HT-29 (cell line): ENCODE results near the gene IYD. TPM values are rescaled to one million over a fixed set of nuclear protein-coding genes. Genes with fewer than 3 reads are reported as not detected.

ENCODE experiments used
- DNase-seq: peaks from one replicate; pipeline ENCODE4 v3.0.0-alpha.2; 2015; ENCODE audit warnings: low spot score
- total RNA-seq: library from RNA; depleted of rRNA; stranded (reverse); fragments of >200 nt; shearing (Covaris generic); gene quantifications from 2 replicates; pipeline ENCODE4 v1.2.3, GENCODE V29; 2014

The IYD gene
- total RNA-seq, 1 experiment from 2014 or later = 0.31 TPM

DNA sequence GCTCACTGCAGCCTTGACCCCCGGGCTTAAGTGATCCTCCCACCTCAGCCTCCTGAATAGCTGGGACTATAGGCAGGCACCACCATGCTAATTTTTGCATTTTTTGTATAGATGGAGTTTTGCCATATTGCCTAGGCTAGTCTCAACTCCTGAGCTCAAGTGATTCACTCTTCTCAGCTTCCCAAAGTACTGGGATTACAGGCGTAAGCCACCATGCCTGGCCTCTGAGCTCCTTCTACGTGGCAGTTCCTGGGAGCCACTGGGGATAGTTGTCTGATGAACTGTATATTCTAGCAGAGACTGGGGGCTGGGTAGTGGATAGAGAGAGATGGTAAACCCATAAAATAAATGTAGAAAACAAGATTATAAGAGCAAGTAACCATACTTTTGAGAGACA lies 26.1 kb downstream of the IYD start:
- no peak for DNase-seq

- peak; percentile 58 for DNase-seq
These were observed 26.7 kb downstream of the IYD start for GRCh38 chr6:150395388-150396009.

GRCh38 chr6:150403458-150404246 lies 34.8 kb downstream of the IYD start:
- DNase-seq = peak; percentile 66

DNA sequence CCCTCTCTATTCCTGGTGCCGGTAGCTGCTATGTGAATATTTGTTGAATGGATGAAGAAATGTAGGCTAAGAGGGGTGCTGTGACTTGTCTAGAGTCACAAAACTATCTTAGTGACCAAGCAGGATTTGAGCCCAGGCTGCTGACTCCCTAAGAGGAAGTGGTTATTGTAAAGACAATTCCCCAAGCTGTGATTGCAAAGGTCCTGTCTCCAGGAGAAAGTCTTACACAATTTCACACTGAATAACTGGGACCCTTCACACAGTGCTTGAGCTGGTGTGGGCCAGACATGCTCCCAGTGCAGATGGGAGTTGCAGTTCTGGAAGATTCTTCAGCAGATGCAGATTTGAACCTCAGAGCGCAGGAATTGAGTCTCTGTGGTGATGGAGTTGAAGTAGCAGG lies 38.1 kb downstream of the IYD start:
- no peak for DNase-seq

DNA sequence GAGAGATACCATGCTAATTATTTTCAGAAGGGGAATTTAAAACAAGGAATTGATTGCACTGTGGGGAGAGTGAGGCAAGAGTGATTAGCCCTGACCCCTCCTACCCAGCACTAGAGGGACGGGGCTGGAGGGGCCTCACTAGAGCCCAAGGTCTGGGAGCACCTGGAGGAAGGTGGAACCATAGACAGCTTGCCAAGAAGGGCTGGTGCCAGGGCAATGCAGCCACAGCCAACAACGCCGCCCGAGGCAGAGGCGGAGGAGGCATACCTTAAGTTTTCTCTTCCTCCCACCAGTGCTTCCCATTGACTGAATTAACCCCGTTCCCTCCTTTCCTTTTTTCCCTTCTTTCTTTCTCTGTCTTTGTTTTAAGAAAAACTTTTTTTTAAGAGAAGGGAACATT lies 40.0 kb downstream of the IYD start:
- peak; percentile 37 for DNase-seq

- DNase-seq = peak; percentile 71
These were observed 40.8 kb downstream of the IYD start for GRCh38 chr6:150409576-150410066.

DNA sequence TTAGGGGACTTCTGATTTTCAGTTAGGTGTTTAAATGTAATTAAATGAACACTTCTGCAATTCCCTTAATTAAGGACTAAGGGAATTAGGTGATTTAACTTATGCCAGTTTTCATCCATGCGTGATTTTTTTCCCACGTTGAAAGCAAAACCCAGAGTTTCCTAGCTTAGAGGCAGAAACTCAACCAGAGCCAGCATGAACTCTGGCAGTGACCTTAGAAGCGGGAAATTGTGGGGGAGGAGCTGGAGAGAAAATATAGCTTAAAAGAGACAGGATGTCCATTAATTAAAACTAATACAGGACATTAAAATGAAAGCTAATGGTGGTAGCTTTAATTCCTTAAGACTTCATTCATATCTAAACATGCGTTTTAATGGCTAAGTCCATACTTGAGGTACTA lies 41.6 kb downstream of the IYD start:
- DNase-seq = no peak

DNA sequence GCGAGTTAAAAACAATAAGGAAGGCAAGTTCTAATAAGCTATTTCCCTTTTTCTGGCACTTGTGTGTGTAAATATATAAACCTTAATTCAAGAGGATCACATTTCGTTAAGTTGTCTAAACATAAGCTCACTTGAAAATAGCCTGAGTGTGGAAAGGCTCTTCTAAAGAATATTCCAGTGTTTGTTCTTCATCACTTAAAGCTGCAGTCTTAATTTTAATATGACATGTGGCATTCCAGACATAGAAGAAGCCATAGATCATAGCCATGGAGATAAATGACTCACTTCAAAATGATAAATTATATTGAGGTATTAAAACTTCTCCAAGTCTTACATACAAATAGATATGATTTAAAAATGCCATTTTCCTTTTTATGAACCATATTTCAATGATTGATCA lies 42.1 kb downstream of the IYD start:
- DNase-seq = no peak

DNA sequence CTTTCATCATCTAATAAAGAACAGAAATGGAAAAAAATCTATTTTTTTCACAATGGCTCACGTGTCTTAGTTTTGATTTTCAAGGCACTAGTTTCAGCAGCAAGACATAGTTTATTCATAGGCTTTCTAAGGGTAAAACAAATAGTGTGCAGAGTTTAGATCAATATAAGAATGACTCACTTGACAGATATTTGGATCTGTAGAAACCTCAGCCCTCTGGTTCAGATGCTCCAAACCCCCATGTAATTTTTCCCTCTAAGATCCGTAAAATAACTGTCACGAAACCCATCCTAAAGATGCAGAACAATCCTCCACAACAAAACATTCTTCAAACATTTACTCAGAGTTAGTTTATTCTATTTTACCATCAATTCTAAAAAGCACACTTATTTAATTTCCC lies 43.4 kb downstream of the IYD start:
- DNase-seq = no peak

GRCh38 chr6:150413198-150413597 lies 44.4 kb downstream of the IYD start:
- no peak for DNase-seq

DNA sequence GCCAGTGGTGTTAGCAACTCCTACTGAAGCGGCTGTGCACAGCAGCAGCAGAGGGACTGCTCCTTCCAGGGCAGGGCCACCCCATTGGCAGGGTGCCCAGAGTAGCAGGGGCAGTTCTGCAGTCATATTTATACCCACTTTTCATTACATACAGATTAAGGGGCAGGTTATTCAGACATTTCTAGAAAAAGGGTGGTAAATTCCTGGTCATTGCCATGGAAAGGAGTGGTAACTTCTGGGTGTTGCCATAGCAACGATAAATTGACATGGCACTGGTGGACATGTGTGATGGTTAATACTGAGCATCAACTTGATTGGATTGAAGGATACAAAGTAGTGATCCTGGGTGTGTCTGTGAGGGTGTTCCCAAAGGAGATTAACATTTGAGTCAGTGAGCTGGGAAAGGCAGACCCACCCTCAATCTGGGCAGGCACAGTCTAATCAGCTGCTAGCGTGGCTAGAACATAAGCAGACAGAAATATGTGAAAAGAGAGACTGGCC lies 45.0 kb downstream of the IYD start:
- peak; percentile 70 for DNase-seq

GRCh38 chr6:150416128-150416527 lies 47.3 kb downstream of the IYD start:
- DNase-seq = no peak

- no peak for DNase-seq
These were observed 48.4 kb downstream of the IYD start for GRCh38 chr6:150417250-150417649.

DNA sequence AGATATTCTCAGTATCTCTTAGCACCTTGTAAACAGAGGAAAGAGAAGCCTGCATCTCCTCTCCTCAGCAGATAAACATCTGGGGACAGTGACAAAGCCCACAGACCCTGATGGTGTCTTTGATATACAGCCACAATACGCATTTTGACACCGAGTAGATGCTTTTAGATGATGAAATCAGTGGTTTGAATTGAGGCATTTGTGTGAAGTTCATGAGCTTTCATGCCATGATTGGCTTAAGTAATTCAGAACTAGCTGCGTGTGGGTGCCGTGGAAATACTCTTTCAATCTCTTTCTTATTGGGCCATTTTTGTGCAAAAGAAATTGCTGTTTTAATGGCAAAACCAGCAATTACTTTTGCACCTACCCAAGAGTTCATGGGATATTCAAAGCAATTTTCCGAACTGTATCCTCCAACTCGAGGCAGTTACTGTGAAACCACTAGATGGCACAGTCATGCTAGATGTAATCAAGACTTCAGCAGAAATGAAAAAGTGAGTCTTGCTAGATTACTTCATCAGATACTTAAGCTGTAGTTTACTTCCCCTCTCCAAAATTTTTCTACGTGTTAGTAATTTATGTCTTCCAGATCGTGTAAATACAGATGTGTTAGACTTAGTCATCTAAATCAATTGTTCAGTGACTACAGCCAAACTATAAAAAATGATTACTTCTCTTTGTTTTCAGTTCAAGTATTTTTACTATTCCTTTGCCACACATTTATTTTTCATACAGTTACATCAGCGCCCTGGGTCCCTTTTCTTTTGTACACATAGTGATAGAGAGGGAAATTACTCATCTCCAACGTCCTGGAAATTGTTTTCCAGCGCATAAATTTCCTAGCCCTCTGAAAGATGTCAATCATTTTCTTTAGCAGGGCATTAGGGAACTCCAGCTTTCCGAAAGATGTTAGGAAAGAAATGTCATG lies 49.4 kb downstream of the IYD start:
- DNase-seq = peak; percentile 84

- peak; percentile 73 for DNase-seq
These were observed 50.2 kb downstream of the IYD start for GRCh38 chr6:150418827-150419594.

DNA sequence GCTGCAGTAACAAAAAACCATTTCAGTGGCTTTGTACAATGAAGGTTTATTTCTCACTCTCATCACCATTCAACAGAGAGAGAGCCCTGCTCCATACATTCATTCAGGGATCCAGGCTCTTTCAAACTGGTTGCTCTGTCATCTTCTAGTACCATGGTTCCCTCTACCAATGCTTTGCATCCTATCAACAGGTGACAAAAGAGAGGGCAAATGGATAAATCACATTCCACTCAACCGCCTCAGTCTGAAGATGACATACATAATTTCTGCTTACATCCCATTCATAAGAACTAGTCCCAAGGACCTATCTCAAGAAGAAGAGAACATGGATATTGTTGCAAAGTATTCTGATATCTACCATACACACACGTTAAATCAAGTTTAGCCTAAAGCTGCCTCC lies 51.6 kb downstream of the IYD start:
- DNase-seq = no peak

GRCh38 chr6:150420926-150421325 lies 52.1 kb downstream of the IYD start:
- DNase-seq = no peak

DNA sequence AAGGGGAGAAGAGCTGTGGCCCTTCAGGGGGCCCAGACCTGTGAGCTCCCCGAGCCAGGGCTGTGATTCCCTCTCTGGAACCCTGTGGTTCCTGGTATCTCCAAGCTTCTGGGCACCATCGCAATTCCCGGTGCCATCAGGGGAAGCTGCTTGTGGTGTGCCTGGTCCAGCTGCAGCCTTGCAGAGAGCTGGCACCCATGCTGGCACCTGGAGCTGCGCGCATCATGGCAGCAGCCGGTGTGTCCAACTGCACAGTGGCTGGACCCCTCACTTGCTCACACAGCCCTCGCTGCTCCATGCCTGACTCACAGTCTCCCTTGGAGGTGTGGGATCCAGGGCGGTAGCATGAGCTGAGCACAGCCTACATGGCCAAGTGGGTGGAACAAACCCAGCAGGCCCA lies 56.7 kb downstream of the IYD start:
- DNase-seq = no peak

GRCh38 chr6:150426198-150426597 lies 57.4 kb downstream of the IYD start:
- no peak for DNase-seq

DNA sequence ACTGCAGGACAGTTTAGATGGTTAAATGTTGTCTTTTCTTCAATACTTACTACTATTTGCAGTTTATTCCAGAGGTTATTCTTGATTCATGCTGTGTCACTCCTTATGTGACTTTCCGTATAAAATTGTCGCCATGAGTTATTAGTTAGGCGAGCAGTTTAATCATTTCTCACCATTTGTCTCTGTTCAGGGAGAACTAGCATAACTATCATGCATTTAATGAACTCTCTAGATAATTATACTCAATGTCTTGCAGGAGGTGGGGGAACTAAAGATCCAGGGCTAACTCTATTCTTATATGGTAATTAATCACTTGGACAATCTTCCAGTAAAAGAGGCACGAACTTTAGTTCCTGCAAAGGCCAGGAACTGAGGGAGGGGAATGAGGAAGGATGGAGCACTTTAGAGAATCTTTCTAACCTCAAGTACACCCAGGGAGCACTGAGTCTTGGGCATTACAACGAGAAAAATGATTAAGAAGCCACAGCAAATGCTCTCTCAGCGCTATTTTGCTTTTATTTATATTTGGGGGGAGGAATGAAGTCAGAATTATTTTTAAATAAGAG lies 58.3 kb downstream of the IYD start:
- no peak for DNase-seq

DNA sequence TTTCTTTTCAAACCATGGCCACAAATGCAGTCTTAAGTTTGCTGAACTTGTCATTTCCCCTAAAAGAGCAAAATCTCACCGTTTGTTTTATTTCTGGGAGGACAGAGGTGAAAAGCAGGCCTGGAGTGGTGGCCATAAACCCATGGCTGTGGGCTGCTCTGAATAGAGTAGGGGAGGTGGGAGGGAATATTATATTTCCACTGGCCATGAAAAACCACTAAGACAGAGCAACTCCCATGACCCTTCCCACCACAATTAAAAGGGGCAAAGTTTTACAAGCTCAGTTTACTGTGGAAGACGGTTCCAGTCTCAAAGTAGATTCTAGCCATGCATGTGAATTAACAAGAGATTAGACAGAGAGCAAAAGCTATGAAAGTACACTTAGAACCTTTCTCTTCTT lies 59.0 kb downstream of the IYD start:
- DNase-seq = no peak
